ENCODE measurements around the gene WDSUB1.

DNA sequence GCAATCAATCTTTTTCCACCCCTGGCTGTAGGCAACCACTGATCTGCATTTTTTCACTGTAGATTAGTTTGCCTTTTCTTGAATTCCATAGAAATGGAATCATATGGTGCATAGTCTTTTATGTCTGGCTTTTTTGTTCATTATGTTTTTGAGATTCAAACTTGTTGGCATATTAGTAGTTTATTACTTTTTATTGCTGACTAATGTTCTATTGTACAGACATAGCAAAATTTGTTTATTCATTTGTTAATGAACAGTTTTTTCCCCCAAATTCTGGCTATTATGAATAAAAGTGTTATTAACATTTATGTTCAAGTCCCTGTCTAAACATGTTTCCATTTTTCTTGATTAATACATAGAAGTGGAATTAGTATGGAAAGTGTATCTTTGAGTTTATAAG, 21.4 kb upstream of the WDSUB1 start:
- TF ChIP-seq TAF1 (IDR thresholded peaks at IDR 0.05; ENCODE audit: low read depth, low read length) (no peak), POLR2A (IDR thresholded peaks at IDR 0.05; ENCODE audit: low read depth, low read length) (no peak), SPI1 (IDR thresholded peaks at IDR 0.05; ENCODE audit: low read depth, low read length) (no peak), POU2F2 (IDR thresholded peaks at IDR 0.05; ENCODE audit: low read depth, low read length) (no peak), POLR2AphosphoS5 (IDR thresholded peaks at IDR 0.05; ENCODE audit: low read depth, low read length) (no peak), PAX5 (IDR thresholded peaks at IDR 0.05; ENCODE audit: insufficient read depth, low read length, severe bottlenecking) (no peak)
